HepG2 (cell line): ENCODE results near the gene ELMO2. TPM values are rescaled to one million over a fixed set of nuclear protein-coding genes. Genes with fewer than 3 reads are reported as not detected.

Experiments
- ATAC-seq: fragments of 200-7000 bp; cut with Tn5 transposase; 3 replicates; pipeline ENCODE4 v1.9.1; 2020; ENCODE audit warnings: mild to moderate bottlenecking, moderate library complexity
- BruUV-seq: library from RNA; stranded (reverse); fragments of 400-500 nt; replicated peaks from 2 replicates; lab custom pipeline; 2021; lab: Mats Ljungman, UMichigan
- CTCF ChIA-PET: fragments of 300-600 bp; formaldehyde crosslinking; extraction: SDS; loops from one replicate; lab custom pipeline; 2021; ENCODE audit warnings: low total read pairs, inconsistent platforms, low intra/inter-chr PET ratio; lab: Yijun Ruan, JAX
- POLR2A ChIA-PET: fragments of 350-600 bp; sonication (Branson Sonifier 250); formaldehyde crosslinking; loops from one replicate; lab custom pipeline; 2020; ENCODE audit warnings: antibody characterized with exemption, inconsistent platforms; lab: Yijun Ruan, JAX
- DNase-seq: peaks from one replicate; pipeline ENCODE4 v3.0.0-alpha.2; 2015; ENCODE audit warnings: low spot score
- FAIRE-seq: peaks from 3 replicates; lab custom pipeline; 2011; peaks lifted over from hg19 to GRCh38; lab: Jason Lieb, UNC
- H2AFZ ChIP-seq: one replicate; pipeline ENCODE4 v1.6.1; 2011; ENCODE audit warnings: low read length, inconsistent platforms
- H3K27ac ChIP-seq: fragments of 300-600 bp; 3 replicates; pipeline ENCODE4 v1.8.0; 2011; ENCODE audit warnings: mixed run types, mild to moderate bottlenecking, mixed read lengths, low read length, inconsistent platforms; ENCODE audit not compliant: insufficient read depth; ENCODE audit errors: extremely low read length
- H3K27me3 ChIP-seq, 2 experiments: fragments of 200-600 bp in 1 of 2; 2 replicates in 1 of 2; 3 replicates in 1 of 2; pipeline versions ENCODE4 v1.6.0 to v1.8.0; 2011; ENCODE audit warnings: low read length in 2 of 2, mild to moderate bottlenecking in 2 of 2, moderate library complexity in 2 of 2, inconsistent platforms in 1 of 2; ENCODE audit not compliant: insufficient read depth in 2 of 2, control insufficient read depth in 1 of 2
- H3K36me3 ChIP-seq, 2 experiments: fragments of 200-600 bp in 1 of 2; replicated peaks in 1 of 2; 2 replicates in 1 of 2; 3 replicates in 1 of 2; pipeline versions ENCODE4 v1.5.1 to v1.8.0; 2011; ENCODE audit warnings: low read length in 2 of 2, inconsistent platforms in 1 of 2; ENCODE audit not compliant: insufficient read depth in 2 of 2, control insufficient read depth in 1 of 2
- H3K4me1 ChIP-seq: 2 replicates; pipeline ENCODE4 v1.5.1; 2012; ENCODE audit warnings: low read length, inconsistent platforms; ENCODE audit not compliant: insufficient read depth
- H3K4me2 ChIP-seq: 2 replicates; pipeline ENCODE4 v1.6.0; 2011; ENCODE audit warnings: low read depth, low read length, inconsistent platforms
- H3K4me3 ChIP-seq, 3 experiments: fragments of 200-600 bp in 1 of 3; sonication (generic), shearing (Covaris generic) in 1 of 3; replicated peaks in 1 of 3; 2 replicates each; pipeline ENCODE4 v1.5.1; 2011 to 2016; ENCODE audit warnings: low read length in 3 of 3, inconsistent platforms in 2 of 3, low read depth in 2 of 3, mild to moderate bottlenecking in 2 of 3, control low read depth in 1 of 3, mixed read lengths in 1 of 3; ENCODE audit not compliant: insufficient read depth in 1 of 3
- H3K79me2 ChIP-seq: one replicate; pipeline ENCODE4 v1.6.1; 2011; ENCODE audit warnings: low read length, inconsistent platforms; ENCODE audit not compliant: insufficient read depth
- H3K9ac ChIP-seq: 2 replicates; pipeline ENCODE4 v1.6.0; 2011; ENCODE audit warnings: mild to moderate bottlenecking, low read depth, low read length, inconsistent platforms; ENCODE audit not compliant: insufficient read depth
- H3K9me3 ChIP-seq: 2 replicates; pipeline ENCODE4 v1.5.1; 2012; ENCODE audit warnings: mild to moderate bottlenecking, low read length
- H4K20me1 ChIP-seq: 2 replicates; pipeline ENCODE4 v1.6.0; 2011; ENCODE audit warnings: inconsistent platforms, mild to moderate bottlenecking, low read length, moderate library complexity; ENCODE audit not compliant: insufficient read depth
- CENPT ChIP-seq: sonication (generic); formaldehyde crosslinking; IDR thresholded peaks from 2 replicates; pipeline ENCODE4 v1.8.0; 2022; ENCODE audit warnings: low read depth, mild to moderate bottlenecking, moderate library complexity, missing genetic modification reagents
- FOSL2 ChIP-seq: sonication (generic); formaldehyde crosslinking; IDR thresholded peaks from 2 replicates; pipeline ENCODE4 v1.4.0; 2020; ENCODE audit warnings: missing genetic modification reagents
- FOXP1 ChIP-seq, 2 experiments: fragments of 450-650 bp in 1 of 2; IDR thresholded peaks; 2 replicates each; pipeline ENCODE4 v1.6.1; 2017 to 2018; ENCODE audit warnings: antibody characterized with exemption in 1 of 2
- NCOA2 ChIP-seq: sonication (generic); formaldehyde crosslinking; IDR thresholded peaks from 2 replicates; pipeline ENCODE4 v1.8.0; 2022; ENCODE audit warnings: inconsistent platforms
- SAP130 ChIP-seq: IDR thresholded peaks from 2 replicates; pipeline ENCODE4 v1.6.1; 2016; ENCODE audit warnings: low read depth
- SOX13 ChIP-seq, 3 experiments: fragments of 450-650 bp in 1 of 3; sonication (generic) in 1 of 3; formaldehyde crosslinking in 1 of 3; IDR thresholded peaks in 2 of 3; conservative IDR thresholded peaks in 1 of 3; 2 replicates each; pipeline versions ENCODE4 v1.5.0 to v1.6.1; 2016 to 2020; ENCODE audit warnings: antibody characterized with exemption in 1 of 3, mild to moderate bottlenecking in 1 of 3, missing compliant biosample characterization in 1 of 3, missing genetic modification reagents in 1 of 3, moderate library complexity in 1 of 3
- ZNF136 ChIP-seq: sonication (generic); formaldehyde crosslinking; IDR thresholded peaks from 2 replicates; pipeline ENCODE4 v1.8.1; 2022; ENCODE audit warnings: low read depth, mild to moderate bottlenecking, moderate library complexity, missing genetic modification reagents
- ZNF644 ChIP-seq: IDR thresholded peaks from 2 replicates; pipeline ENCODE4 v1.6.1; 2016; ENCODE audit warnings: low read depth
- WGBS: methylation state at CpG from one replicate; pipeline ENCODE4 v1.1.6; 2017; ENCODE audit warnings: low lambda C conversion rate; 5-methylcytosine and 5-hydroxymethylcytosine counted together
- in situ Hi-C: cut with HindIII; loops from 2 replicates; pipeline ENCODE4 v1.10.0; 2017; ENCODE audit warnings: low pct_unique_long_range_greater_than_20kb; ENCODE audit not compliant: extremely low pct_ligation_motif_present
- intact Hi-C: fragments of 100-400 bp; cut with micrococcal nuclease; formaldehyde crosslinking; loops from one replicate; pipeline ENCODE4 v1.10.0; 2022; ENCODE audit not compliant: unreplicated experiment
- polyA plus RNA-seq, 8 experiments: library from polyadenylated mRNA; depleted of rRNA in 3 of 8; stranded (reverse) in 7 of 8; unstranded in 1 of 8; fragments of >200 nt; fragmentation: Illumina TruSeq in 4 of 8; extraction: Trizol in 4 of 8; gene quantifications; 2 replicates each; pipeline versions ENCODE4 v1.2.1 to v1.2.3, GENCODE V29; 2011 to 2016; ENCODE audit warnings: low read depth in 4 of 8, missing spikeins in 1 of 8, mixed read lengths in 1 of 8; ENCODE audit not compliant: insufficient read depth in 1 of 8
- total RNA-seq, 5 experiments: library from RNA; depleted of rRNA; stranded (reverse); fragments of >200 nt; fragmentation: Illumina TruSeq; extraction: Trizol; gene quantifications; 2 replicates each; pipeline ENCODE4 v1.2.3, GENCODE V29; 2016; ENCODE audit warnings: low read depth in 1 of 5
- TF ChIP-seq, protein P1 (sequence below): IDR thresholded peaks from 2 replicates; pipeline ENCODE4 v1.4.0; 2020; ENCODE audit warnings: mild to moderate bottlenecking, missing genetic modification reagents

Gene ELMO2
- total and polyA plus RNA-seq, 2 of the 13 experiments (the other 11 are each of a cell fraction or from before 2014, with no cell fraction given): 30.6 to 35.7 TPM

DNA sequence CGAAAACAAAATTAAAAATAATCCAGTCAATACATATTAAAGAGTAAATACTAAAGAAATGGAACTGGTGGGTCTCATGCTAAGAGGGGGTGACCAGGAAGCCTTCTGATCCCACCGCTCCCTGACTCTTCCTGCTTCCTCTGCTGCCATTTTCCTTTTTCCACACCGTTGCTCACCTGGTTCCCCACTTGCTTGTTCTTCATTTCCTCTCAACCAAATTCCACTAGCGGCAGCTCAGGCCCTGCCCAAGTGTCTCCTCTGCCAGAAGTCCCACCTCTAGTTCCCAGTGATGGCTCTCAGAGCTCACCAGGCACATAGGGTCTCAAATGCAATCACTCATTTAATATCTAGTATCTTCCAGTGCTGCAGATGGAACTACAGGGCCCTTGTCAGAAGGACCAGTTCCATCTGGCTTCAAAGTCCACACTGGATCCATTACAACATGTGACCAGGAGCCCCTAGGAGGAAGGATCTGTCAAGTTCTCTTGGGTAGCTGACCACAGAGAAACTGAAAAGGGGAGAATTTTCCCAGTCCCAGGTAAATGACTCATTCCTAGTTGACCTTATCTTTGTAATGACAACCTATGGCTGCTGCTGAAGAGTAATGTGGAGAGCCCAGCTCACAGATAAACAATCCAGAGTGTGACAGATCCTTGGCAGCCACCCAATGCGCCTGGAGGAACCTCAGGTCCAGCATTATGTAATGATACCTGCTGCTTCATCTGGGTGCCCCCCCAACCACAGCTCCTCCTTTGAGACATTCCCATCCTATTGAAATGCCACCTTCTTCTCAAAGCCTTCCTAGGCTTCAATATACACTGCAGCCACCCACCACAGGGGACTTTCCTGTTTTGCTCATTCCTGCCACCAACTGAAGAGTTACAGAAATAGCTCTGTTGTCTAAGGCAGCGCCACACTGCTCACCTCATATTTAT is 38.2 kb downstream of the ELMO2 start:
- Histone ChIP-seq H2AFZ (no peak overlapping the region), H3K27me3 (no peaks in the 10 kb centered on the region; a peak in 1 of 5 replicates)
- TF ChIP-seq CENPT (CRISPR knock-in tag): no peak
- TF ChIP-seq SOX13 (IDR thresholded peaks at IDR 0.05): no peak
- TF ChIP-seq SOX13 (CRISPR knock-in tag; conservative IDR thresholded peaks at IDR 0.05 in 1 of 2, IDR thresholded peaks at IDR 0.05 in 1 of 2): 0 out of 4 replicates have a peak, but pooled peaks of 1 of the 2 experiments have one; percentile 5
- TF ChIP-seq, protein P1, sequence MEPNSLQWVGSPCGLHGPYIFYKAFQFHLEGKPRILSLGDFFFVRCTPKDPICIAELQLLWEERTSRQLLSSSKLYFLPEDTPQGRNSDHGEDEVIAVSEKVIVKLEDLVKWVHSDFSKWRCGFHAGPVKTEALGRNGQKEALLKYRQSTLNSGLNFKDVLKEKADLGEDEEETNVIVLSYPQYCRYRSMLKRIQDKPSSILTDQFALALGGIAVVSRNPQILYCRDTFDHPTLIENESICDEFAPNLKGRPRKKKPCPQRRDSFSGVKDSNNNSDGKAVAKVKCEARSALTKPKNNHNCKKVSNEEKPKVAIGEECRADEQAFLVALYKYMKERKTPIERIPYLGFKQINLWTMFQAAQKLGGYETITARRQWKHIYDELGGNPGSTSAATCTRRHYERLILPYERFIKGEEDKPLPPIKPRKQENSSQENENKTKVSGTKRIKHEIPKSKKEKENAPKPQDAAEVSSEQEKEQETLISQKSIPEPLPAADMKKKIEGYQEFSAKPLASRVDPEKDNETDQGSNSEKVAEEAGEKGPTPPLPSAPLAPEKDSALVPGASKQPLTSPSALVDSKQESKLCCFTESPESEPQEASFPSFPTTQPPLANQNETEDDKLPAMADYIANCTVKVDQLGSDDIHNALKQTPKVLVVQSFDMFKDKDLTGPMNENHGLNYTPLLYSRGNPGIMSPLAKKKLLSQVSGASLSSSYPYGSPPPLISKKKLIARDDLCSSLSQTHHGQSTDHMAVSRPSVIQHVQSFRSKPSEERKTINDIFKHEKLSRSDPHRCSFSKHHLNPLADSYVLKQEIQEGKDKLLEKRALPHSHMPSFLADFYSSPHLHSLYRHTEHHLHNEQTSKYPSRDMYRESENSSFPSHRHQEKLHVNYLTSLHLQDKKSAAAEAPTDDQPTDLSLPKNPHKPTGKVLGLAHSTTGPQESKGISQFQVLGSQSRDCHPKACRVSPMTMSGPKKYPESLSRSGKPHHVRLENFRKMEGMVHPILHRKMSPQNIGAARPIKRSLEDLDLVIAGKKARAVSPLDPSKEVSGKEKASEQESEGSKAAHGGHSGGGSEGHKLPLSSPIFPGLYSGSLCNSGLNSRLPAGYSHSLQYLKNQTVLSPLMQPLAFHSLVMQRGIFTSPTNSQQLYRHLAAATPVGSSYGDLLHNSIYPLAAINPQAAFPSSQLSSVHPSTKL (CRISPR knock-in tag): peak; percentile 21; the same call in 1 of the 2 replicates
- peak; percentile 69 for TF ChIP-seq FOSL2 (CRISPR knock-in tag)
- no peak for TF ChIP-seq NCOA2 (CRISPR knock-in tag)
- TF ChIP-seq ZNF136 (CRISPR knock-in tag): no peak
- peak; percentile 52 for TF ChIP-seq SAP130 (CRISPR knock-in tag)
- TF ChIP-seq FOXP1 (IDR thresholded peaks at IDR 0.05): no peak
- TF ChIP-seq FOXP1 (CRISPR knock-in tag; IDR thresholded peaks at IDR 0.05): peak; percentile 11; the same call in 1 of the 2 replicates
- TF ChIP-seq ZNF644 (CRISPR knock-in tag): peak; percentile 24; the same call in 1 of the 2 replicates
- TF ChIP-seq, all 625 proteins: peak for 6
- Histone ChIP-seq H3K27ac (no peak overlapping the region), H3K9me3 (no peaks in the 10 kb centered on the region), H3K79me2 (peaks cover 6% of the 10 kb centered on the region), H3K4me2 (no peak overlapping the region), H3K4me3 (no peak overlapping the region), H3K9ac (no peak overlapping the region), H3K36me3 (peaks cover 44 to 74% of the 10 kb centered on the region in 2 experiments), H4K20me1 (peaks cover 4% of the 10 kb centered on the region; the same call in 1 of the 2 replicates), H3K4me1 (peaks cover 13% of the 10 kb centered on the region)
- no TSS peak for BruUV-seq
- DNase-seq (peak; percentile 56), FAIRE-seq (no peak), ATAC-seq (no peak)
- WGBS: 94% methylated on average over 6 of the region's 6 CpGs
- POLR2A ChIA-PET: interaction anchor here (1.3 kb wide), 1 partner anchor 31 kb away, joined by 4 read pairs; no protein-coding TSS in a partner anchor
- intact Hi-C loops: no loop called here
- in situ Hi-C loops: loop anchor here (25.0 kb wide), 1 partner anchor 581 kb away; the partner anchor contains the start of genes DNTTIP1 and WFDC3
- CTCF ChIA-PET: no interaction called here
